ENCODE data around the gene FOXK1.

The FOXK1 gene

GRCh38 chr7:4805110-4805983 lies 123.3 kb downstream of the FOXK1 start:
- DNase-seq, result no peak

GRCh38 chr7:4805984-4806300 lies 123.8 kb downstream of the FOXK1 start:
- no peak for DNase-seq

- DNase-seq, result no peak
Observed at GRCh38 chr7:4806983-4807597, 125.0 kb downstream of the FOXK1 start.

GRCh38 chr7:4807598-4808016 lies 125.5 kb downstream of the FOXK1 start:
- DNase-seq, result no peak

- DNase-seq, result no peak
Observed at GRCh38 chr7:4808026-4808425, 125.9 kb downstream of the FOXK1 start.

GRCh38 chr7:4808565-4808964 lies 126.5 kb downstream of the FOXK1 start:
- DNase-seq, result no peak

GRCh38 chr7:4809091-4809591 lies 127.0 kb downstream of the FOXK1 start:
- no peak for DNase-seq

- DNase-seq, result no peak
Observed at GRCh38 chr7:4809666-4810065, 127.6 kb downstream of the FOXK1 start.

- no peak for DNase-seq
Observed at GRCh38 chr7:4814433-4814832, 132.3 kb downstream of the FOXK1 start.

GRCh38 chr7:4815121-4815520 lies 133.0 kb downstream of the FOXK1 start:
- no peak for DNase-seq

- DNase-seq, result no peak
Observed at GRCh38 chr7:4815609-4816418, 133.7 kb downstream of the FOXK1 start.

GRCh38 chr7:4816419-4817080 lies 134.5 kb downstream of the FOXK1 start:
- DNase-seq, result no peak

GRCh38 chr7:4817178-4817901 lies 135.2 kb downstream of the FOXK1 start:
- DNase-seq, result no peak

- DNase-seq, result no peak
Observed at GRCh38 chr7:4818000-4818794, 136.1 kb downstream of the FOXK1 start.

GRCh38 chr7:4819560-4820404 lies 137.7 kb downstream of the FOXK1 start:
- no peak for DNase-seq

- no peak for DNase-seq
Observed at GRCh38 chr7:4820405-4820966, 138.4 kb downstream of the FOXK1 start.

Data from NCI-H524 treated with DMSO at 0.1 percent for 48 hours (cell line).